HCT116 (cell line): ENCODE results near the gene CERS4. TPM values are rescaled to one million over a fixed set of nuclear protein-coding genes. Genes with fewer than 3 reads are reported as not detected.

ENCODE experiments used
- ATAC-seq: fragments of 200-7000 bp; cut with Tn5 transposase; 2 replicates; pipeline ENCODE4 v1.9.1; 2020; ENCODE audit warnings: mild to moderate bottlenecking, moderate library complexity
- BruUV-seq: library from RNA; stranded (reverse); fragments of 400-500 nt; replicated peaks from 2 replicates; lab custom pipeline; 2021; lab: Mats Ljungman, UMichigan
- CTCF ChIA-PET: fragments of 300-600 bp; sonication (Branson Sonifier 250); formaldehyde crosslinking; loops from one replicate; lab custom pipeline; 2021; ENCODE audit warnings: antibody characterized with exemption; lab: Charles Lee
- POLR2A ChIA-PET: fragments of 300-600, 350-600 bp; sonication (Branson Sonifier 250); formaldehyde crosslinking; loops from one replicate; lab custom pipeline; 2021; ENCODE audit warnings: antibody characterized with exemption; lab: Charles Lee
- RAD21 ChIA-PET, 2 experiments: fragments of 300-600 bp; sonication (Branson Sonifier 250); formaldehyde crosslinking; loops; one replicate each; lab custom pipeline; 2023; ENCODE audit warnings: low total read pairs in 2 of 2; ENCODE audit not compliant: uncharacterized antibody in 2 of 2, unreplicated experiment in 2 of 2, low non-redundant PET in 1 of 2; lab: Charles Lee
- DNase-seq: peaks from one replicate; pipeline ENCODE4 v3.0.0-alpha.2; 2010; ENCODE audit warnings: low read depth, low spot score
- H2AFZ ChIP-seq: fragments of 200-600 bp; shearing (Covaris generic), sonication (generic); 2 replicates; pipeline ENCODE4 v1.6.1; 2017; ENCODE audit warnings: low read depth, mixed run types, mixed read lengths, antibody characterized with exemption, low read length; ENCODE audit not compliant: poor library complexity, severe bottlenecking
- H3K27ac ChIP-seq: 2 replicates; pipeline ENCODE4 v1.5.1; 2012; ENCODE audit warnings: low read depth, low read length
- H3K27me3 ChIP-seq: fragments of 200-600 bp; sonication (generic); 2 replicates; pipeline ENCODE4 v1.6.1; 2016; ENCODE audit warnings: mixed run types, low read length, mixed read lengths; ENCODE audit not compliant: insufficient read depth
- H3K36me3 ChIP-seq, 2 experiments: fragments of 200-500 bp in 1 of 2; fragments of 200-600 bp in 1 of 2; sonication (Bioruptor generic) in 1 of 2; sonication (generic) in 1 of 2; 2 replicates each; pipeline versions ENCODE4 v1.5.1 to v1.6.1; 2014 to 2016; ENCODE audit warnings: low read length in 2 of 2, inconsistent platforms in 1 of 2, mixed read lengths in 1 of 2, mixed run types in 1 of 2; ENCODE audit not compliant: insufficient read depth in 2 of 2, control insufficient read depth in 1 of 2
- H3K4me1 ChIP-seq, 2 experiments: fragments of 200-600 bp in 1 of 2; sonication (generic) in 1 of 2; 2 replicates each; pipeline versions ENCODE4 v1.5.1 to v1.6.1; 2012 to 2017; ENCODE audit warnings: low read length in 2 of 2, inconsistent platforms in 1 of 2, mild to moderate bottlenecking in 1 of 2, mixed read lengths in 1 of 2, mixed run types in 1 of 2, moderate library complexity in 1 of 2; ENCODE audit not compliant: insufficient read depth in 2 of 2, control insufficient read depth in 1 of 2
- H3K4me2 ChIP-seq: fragments of 200-600 bp; sonication (generic); 2 replicates; pipeline ENCODE4 v1.6.1; 2017; ENCODE audit warnings: mixed run types, low read length, mixed read lengths
- H3K4me3 ChIP-seq, 2 experiments: fragments of 200-600 bp in 1 of 2; sonication (generic) in 1 of 2; replicated peaks in 1 of 2; 2 replicates each; pipeline ENCODE4 v1.5.1; 2011 to 2016; ENCODE audit warnings: low read length in 2 of 2, control low read depth in 1 of 2, low read depth in 1 of 2, mild to moderate bottlenecking in 1 of 2, mixed read lengths in 1 of 2, mixed run types in 1 of 2
- H3K79me2 ChIP-seq: fragments of 200-600 bp; sonication (generic); 2 replicates; pipeline ENCODE4 v1.6.1; 2017; ENCODE audit warnings: mild to moderate bottlenecking, mixed run types, low read length, moderate library complexity, mixed read lengths; ENCODE audit not compliant: insufficient read depth
- H3K9ac ChIP-seq: fragments of 200-600 bp; sonication (generic); 2 replicates; pipeline ENCODE4 v1.6.1; 2016; ENCODE audit warnings: low read length, mixed read lengths
- H3K9me2 ChIP-seq: fragments of 200-600 bp; sonication (generic), shearing (Covaris generic); 2 replicates; pipeline ENCODE4 v1.6.1; 2017; ENCODE audit warnings: mixed run types, mild to moderate bottlenecking, moderate library complexity; ENCODE audit not compliant: insufficient read depth
- H3K9me3 ChIP-seq, 2 experiments: fragments of 200-500 bp in 1 of 2; fragments of 200-600 bp in 1 of 2; sonication (Bioruptor generic) in 1 of 2; sonication (generic) in 1 of 2; 2 replicates each; pipeline ENCODE4 v1.6.1; 2014 to 2017; ENCODE audit warnings: low read length in 2 of 2, mixed read lengths in 2 of 2, inconsistent platforms in 1 of 2, low read depth in 1 of 2, mild to moderate bottlenecking in 1 of 2, mixed run types in 1 of 2, moderate library complexity in 1 of 2; ENCODE audit not compliant: control insufficient read depth in 1 of 2, insufficient read depth in 1 of 2
- H4K20me1 ChIP-seq: fragments of 200-600 bp; sonication (generic), shearing (Covaris generic); 2 replicates; pipeline ENCODE4 v1.6.1; 2017; ENCODE audit warnings: mixed run types, mild to moderate bottlenecking, moderate library complexity; ENCODE audit not compliant: insufficient read depth
- CBX3 ChIP-seq: IDR thresholded peaks from 2 replicates; pipeline ENCODE4 v1.6.1; 2012; ENCODE audit warnings: low read depth
- CTCF ChIP-seq, 3 experiments: fragments of 200-600 bp in 1 of 3; sonication (generic) in 1 of 3; IDR thresholded peaks in 2 of 3; conservative IDR thresholded peaks in 1 of 3; 2 replicates each; pipeline ENCODE4 v1.5.1; 2012 to 2017; ENCODE audit warnings: low read depth in 2 of 3, low read length in 2 of 3, antibody characterized with exemption in 1 of 3, borderline replicate concordance in 1 of 3, control low read depth in 1 of 3, mild to moderate bottlenecking in 1 of 3, mixed read lengths in 1 of 3, mixed run types in 1 of 3, moderate library complexity in 1 of 3; ENCODE audit not compliant: insufficient read depth in 1 of 3
- EGR1 ChIP-seq: IDR thresholded peaks from 2 replicates; pipeline ENCODE4 v1.6.1; 2012; ENCODE audit warnings: low read depth
- ELF1 ChIP-seq: IDR thresholded peaks from 2 replicates; pipeline ENCODE4 v1.6.1; 2012; ENCODE audit warnings: low read depth, borderline replicate concordance
- EZH2phosphoT487 ChIP-seq: fragments of 200-600 bp; IDR thresholded peaks from 2 replicates; pipeline ENCODE4 v1.6.1; 2018; ENCODE audit warnings: antibody characterized with exemption, borderline replicate concordance
- JUND ChIP-seq: IDR thresholded peaks from 2 replicates; pipeline ENCODE4 v1.6.1; 2012
- MAX ChIP-seq: IDR thresholded peaks from 2 replicates; pipeline ENCODE4 v1.6.1; 2012
- POLR2A ChIP-seq: IDR thresholded peaks from 2 replicates; pipeline ENCODE4 v1.7.0; 2011; ENCODE audit warnings: borderline replicate concordance; ENCODE audit not compliant: insufficient read depth, insufficient read length; ENCODE audit errors: extremely low read depth
- RAD21 ChIP-seq: IDR thresholded peaks from 2 replicates; pipeline ENCODE4 v1.6.1; 2012; ENCODE audit warnings: low read depth, mild to moderate bottlenecking
- SP1 ChIP-seq: IDR thresholded peaks from 2 replicates; pipeline ENCODE4 v1.6.1; 2012; ENCODE audit warnings: low read depth
- SRF ChIP-seq: IDR thresholded peaks from 2 replicates; pipeline ENCODE4 v1.6.1; 2012; ENCODE audit warnings: low read depth
- TCF7L2 ChIP-seq: IDR thresholded peaks from 2 replicates; pipeline ENCODE4 v1.7.0; 2011; ENCODE audit warnings: borderline replicate concordance, inconsistent platforms; ENCODE audit not compliant: insufficient read depth, insufficient read length; ENCODE audit errors: extremely low read depth
- ZBTB33 ChIP-seq: IDR thresholded peaks from 2 replicates; pipeline ENCODE4 v1.6.1; 2011; ENCODE audit warnings: mild to moderate bottlenecking, low read length, moderate library complexity; ENCODE audit not compliant: insufficient replicate concordance; ENCODE audit errors: extremely low read depth
- ZFX ChIP-seq: fragments of 450-650 bp; IDR thresholded peaks from 2 replicates; pipeline ENCODE4 v1.6.1; 2017
- intact Hi-C: fragments of 100-400 bp; cut with micrococcal nuclease; formaldehyde crosslinking; loops from 2 replicates; pipeline ENCODE4 v1.10.0; 2022
- total RNA-seq: library from RNA; stranded (reverse); gene quantifications from one replicate; pipeline ENCODE4 v1.2.1, GENCODE V29; 2021; ENCODE audit not compliant: unreplicated experiment

The CERS4 gene
- total RNA-seq, 1 experiment from 2014 or later, result 26.0 TPM

GRCh38 chr19:8204961-8205360, 4.2 kb upstream of the CERS4 start (continued):
- TF ChIP-seq ZBTB33, result no peak
- TF ChIP-seq EGR1, result no peak
- no peak for TF ChIP-seq TCF7L2
- TF ChIP-seq SRF, result no peak
- no peak for TF ChIP-seq JUND
- no peak for TF ChIP-seq SP1

GRCh38 chr19:8206147-8207087, 2.8 kb upstream of the CERS4 start:
- H3K36me3 ChIP-seq, result no peaks in the 10 kb centered on the region
- intact Hi-C loops, result no loop called here
- POLR2A ChIA-PET, result no interaction called here
- peaks cover 38 to 46% of the 10 kb centered on the region in 2 experiments for H3K4me1 ChIP-seq
- no peaks in the 10 kb centered on the region for H3K27me3 ChIP-seq
- H2AFZ ChIP-seq, result no peak overlapping the region
- RAD21 ChIA-PET, result no interaction called here
- peaks cover 15% of the 10 kb centered on the region; the same call in 1 of the 2 replicates for H3K79me2 ChIP-seq
- no peak for DNase-seq
- no peak overlapping the region for H3K4me2 ChIP-seq
- CTCF ChIA-PET, result interaction anchor here (0.6 kb wide), 1 partner anchor 33 kb away, joined by 3 read pairs; no protein-coding TSS in a partner anchor
- no peak overlapping the region for H3K4me3 ChIP-seq
- no peak overlapping the region for H3K27ac ChIP-seq
- H3K9me3 ChIP-seq, result no peaks in the 10 kb centered on the region
- no peaks in the 10 kb centered on the region for H4K20me1 ChIP-seq
- no peaks in the 10 kb centered on the region for H3K9me2 ChIP-seq
- ATAC-seq, result no peak
- no TSS peak for BruUV-seq
- no peak overlapping the region for H3K9ac ChIP-seq
- TF ChIP-seq RAD21, result no peak
- no peak for TF ChIP-seq EZH2phosphoT487
- TF ChIP-seq CTCF (IDR thresholded peaks at IDR 0.05 in 2 of 3, conservative IDR thresholded peaks at IDR 0.05 in 1 of 3; ENCODE audit: borderline replicate concordance in 1 of 3, insufficient read depth in 1 of 3, low read depth in 2 of 3, low read length in 2 of 3), result no peak
- no peak for TF ChIP-seq SP1
- no peak for TF ChIP-seq EGR1
- TF ChIP-seq POLR2A, result no peak
- no peak for TF ChIP-seq ZFX
- no peak for TF ChIP-seq ELF1
- no peak for TF ChIP-seq MAX
- no peak for TF ChIP-seq SRF
- TF ChIP-seq ZBTB33, result no peak
- no peak for TF ChIP-seq CBX3
